Measurements from ENCODE around the gene GORASP2.

GRCh38 chr2:170924969-170925368, 4.1 kb upstream of the GORASP2 start:
- no peak for TF ChIP-seq EP300 (IDR thresholded peaks at IDR 0.05; ENCODE audit: borderline replicate concordance in 1 of 2, low read depth in 1 of 2, low read length in 1 of 2)
- TF ChIP-seq TAF1 (IDR thresholded peaks at IDR 0.05; ENCODE audit: borderline replicate concordance, low read depth, low read length) = no peak
- no peak for TF ChIP-seq JUND (IDR thresholded peaks at IDR 0.05)
- no peak for TF ChIP-seq CTCF (IDR thresholded peaks at IDR 0.05)
- TF ChIP-seq YY1 (IDR thresholded peaks at IDR 0.05; ENCODE audit: low read depth) = no peak
- TF ChIP-seq REST (IDR thresholded peaks at IDR 0.05; ENCODE audit: low read depth, low read length) = no peak
- no peak for TF ChIP-seq NRF1 (IDR thresholded peaks at IDR 0.05; ENCODE audit: low read depth, low read length)
- no peak for TF ChIP-seq MAX (IDR thresholded peaks at IDR 0.05; ENCODE audit: low read depth)
- no peak for TF ChIP-seq PBX3 (IDR thresholded peaks at IDR 0.05)
